Dermis microvascular lymphatic vessel endothelial cell (primary cell): ENCODE results near the gene RNF217. TPM values are rescaled to one million over a fixed set of nuclear protein-coding genes. Genes with fewer than 3 reads are reported as not detected.

Experiments
- DNase-seq, 2 donors: peaks; one replicate each; pipeline versions ENCODE4 v3.0.0 to v3.0.0-alpha.2; 2010; ENCODE audit warnings: low read depth in 2 of 2
- total RNA-seq: library from RNA; depleted of rRNA; stranded (reverse); fragments of >200 nt; gene quantifications from 2 replicates; pipeline ENCODE4 v1.2.1, GENCODE V29; 2014

Gene RNF217
- total RNA-seq, 1 donor from 2014 or later: 10.4 TPM

- no peak for DNase-seq
Measured at GRCh38 chr6:124987999-124988591, 25.9 kb downstream of the RNF217 start.

DNA sequence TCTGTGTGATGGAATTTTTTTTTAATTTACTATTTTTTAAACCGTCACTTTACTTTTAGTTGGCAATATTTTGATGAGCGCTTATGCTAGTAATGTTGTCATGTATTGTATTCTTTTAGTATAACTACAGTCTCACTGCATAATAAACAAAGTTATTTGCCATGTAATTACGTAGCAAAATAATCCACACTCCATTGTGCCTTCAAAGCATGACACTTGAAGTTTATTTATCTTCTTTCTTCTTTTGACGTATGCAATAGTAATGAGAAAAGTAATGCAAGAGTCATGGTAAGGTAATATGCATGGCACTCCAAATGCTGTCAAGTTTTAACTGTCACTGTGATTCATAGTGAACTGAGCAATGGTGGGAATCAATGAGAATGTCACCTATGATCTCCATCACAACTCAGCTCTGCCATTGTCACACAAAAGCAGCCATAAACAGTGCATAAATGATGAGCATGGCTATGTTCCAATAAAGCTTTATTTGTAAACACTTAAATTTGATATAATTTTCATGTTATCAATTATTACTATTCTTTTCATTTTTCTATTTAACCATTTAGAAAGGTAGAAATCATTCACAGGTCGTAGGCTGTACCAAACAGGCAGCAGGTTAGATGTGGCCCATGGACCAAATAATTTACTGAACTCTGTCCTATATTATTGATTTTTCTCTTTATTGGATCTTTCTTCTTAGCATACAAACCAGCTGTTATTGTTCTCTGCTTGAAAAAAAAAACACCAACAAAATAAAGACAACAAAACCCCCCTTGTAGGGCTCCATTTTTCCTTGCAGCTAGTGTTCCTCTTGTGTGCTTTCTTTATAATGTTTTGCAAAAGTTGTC lies 27.1 kb downstream of the RNF217 start:
- no peak for DNase-seq

DNA sequence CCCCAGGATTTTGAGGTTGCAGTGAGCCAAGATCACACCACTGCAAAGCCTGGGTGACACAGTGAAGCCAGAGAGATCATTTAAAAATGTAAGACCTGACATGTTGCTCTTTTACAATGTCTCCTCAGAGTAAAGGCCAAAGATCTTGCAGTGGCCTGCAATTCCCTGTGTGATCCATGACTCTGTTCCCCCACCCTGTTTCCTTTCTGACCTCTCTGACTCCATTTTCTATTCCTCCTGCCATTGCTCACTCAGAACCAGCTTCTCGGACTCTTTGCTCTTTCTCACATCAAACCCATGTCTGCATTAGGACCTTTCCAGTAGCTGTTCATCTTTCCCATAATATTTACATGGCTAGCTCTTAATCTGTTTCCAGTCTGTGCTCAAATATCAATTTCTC lies 28.8 kb downstream of the RNF217 start:
- DNase-seq: no peak

DNA sequence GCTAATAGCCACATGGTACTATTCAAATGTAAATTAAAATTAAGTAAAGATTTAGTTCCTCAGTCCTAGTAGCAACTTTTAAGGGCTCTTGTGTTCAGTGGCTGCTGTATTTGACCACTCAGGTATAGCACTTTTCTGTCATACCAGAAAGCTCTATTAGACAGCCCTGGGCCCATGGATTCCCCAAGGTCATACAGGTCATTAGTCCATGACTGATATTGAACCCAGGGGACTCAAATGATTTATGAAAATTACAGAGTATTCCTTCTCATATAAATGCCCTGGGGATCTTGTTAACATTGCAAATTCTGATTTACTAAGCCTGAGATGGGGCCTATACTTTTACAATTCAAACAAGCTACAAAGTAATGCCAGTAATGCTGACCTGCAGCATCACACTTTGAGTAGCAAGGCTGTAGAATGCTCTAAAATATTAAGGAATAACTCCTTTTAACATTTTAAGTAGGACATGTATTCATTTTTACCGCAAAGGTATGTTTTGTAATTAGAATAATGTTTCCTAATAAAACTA lies 29.6 kb downstream of the RNF217 start:
- DNase-seq: no peak

DNA sequence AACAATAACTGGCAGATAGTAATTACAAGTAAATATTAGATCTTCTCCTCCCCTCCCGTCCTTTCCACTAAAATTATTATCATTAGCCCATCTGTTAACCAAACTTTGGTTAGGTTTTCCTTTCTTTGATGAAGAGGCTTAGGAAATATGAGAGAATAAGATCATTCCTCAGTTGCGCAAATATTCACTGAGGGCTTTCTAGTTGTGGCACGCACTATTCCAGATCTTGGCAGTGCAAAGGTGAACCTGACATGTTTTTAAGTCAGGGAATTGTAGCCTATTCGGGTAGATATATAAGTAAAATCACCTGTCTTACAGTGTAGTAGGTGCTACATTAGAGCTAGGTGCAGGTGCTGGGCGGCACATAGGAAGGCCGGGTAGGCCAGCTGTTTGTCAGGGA lies 31.1 kb downstream of the RNF217 start:
- DNase-seq: no peak

DNA sequence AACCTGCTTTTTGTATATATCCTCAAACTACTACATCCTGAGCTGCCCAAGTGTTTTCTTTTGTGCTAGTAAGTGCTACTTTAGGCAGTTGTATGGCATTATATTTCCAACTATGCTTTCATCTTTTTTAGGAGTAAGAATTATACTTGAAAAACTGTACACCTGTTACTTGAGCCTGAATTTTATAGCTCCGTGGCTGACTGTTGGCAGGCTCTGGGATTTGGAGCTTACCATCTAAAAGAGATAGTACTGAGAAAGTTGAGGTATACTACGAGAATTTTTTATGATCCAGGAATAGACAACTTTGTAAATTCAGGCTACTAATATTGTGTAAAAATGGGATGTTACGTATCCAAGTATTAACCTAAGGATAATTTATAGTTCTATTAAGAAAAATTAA lies 32.4 kb downstream of the RNF217 start:
- no peak for DNase-seq

- peak; percentile 21 for DNase-seq
Measured at GRCh38 chr6:124995131-124995530, 32.9 kb downstream of the RNF217 start.

GRCh38 chr6:124995645-124996325 lies 33.5 kb downstream of the RNF217 start:
- no peak for DNase-seq

DNA sequence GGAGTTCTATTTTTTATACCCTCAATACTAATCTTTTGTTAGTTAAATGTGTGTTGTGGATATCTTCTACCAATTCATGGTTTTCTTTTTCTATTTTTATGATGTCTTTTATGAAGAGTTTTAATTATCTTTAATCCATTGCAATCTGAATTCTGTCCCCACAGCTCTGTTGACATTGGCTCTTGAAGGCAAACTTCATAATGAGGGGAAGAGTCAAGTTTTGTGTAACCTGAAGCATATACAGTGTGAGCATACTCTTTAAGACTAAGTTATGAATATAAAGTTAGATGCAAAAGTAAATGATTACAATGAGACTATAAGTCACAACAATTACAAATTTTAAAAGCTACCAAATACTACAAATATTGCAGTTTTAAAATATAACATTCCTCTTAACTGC lies 34.2 kb downstream of the RNF217 start:
- DNase-seq: no peak

GRCh38 chr6:124997196-124997875 lies 35.1 kb downstream of the RNF217 start:
- DNase-seq: no peak

DNA sequence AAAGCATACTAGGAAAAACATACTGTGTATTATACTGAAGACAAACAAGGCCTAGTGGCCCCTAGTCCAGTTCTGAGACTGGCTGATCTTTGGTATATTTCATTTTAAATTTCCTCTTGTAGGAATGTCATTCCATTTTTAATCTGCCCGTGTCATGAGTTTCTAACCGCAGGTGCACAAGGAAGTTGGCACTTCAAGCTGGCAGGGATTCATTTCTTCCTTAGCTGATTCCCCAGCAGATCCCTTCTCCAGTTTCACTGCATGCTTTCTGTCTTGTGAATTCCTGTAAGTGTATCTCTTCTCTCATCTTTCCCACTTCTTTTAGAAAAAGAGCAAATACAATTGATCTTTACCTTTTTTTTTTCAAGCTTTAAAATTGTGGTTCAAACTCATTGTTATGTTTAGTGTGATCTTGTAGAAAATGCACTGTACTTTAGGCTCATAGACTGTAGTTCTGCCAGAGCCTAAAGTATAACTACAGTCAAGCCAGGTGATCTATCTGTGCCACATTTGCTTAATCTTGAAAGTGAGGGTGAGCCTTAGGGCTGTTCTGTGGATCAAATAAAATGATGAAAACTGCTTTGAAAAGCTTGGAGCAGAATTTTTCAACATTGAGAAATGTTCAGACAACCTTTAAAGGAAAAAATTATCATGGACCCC lies 37.0 kb downstream of the RNF217 start:
- DNase-seq: peak in 1 of 2 donors; percentile 8

DNA sequence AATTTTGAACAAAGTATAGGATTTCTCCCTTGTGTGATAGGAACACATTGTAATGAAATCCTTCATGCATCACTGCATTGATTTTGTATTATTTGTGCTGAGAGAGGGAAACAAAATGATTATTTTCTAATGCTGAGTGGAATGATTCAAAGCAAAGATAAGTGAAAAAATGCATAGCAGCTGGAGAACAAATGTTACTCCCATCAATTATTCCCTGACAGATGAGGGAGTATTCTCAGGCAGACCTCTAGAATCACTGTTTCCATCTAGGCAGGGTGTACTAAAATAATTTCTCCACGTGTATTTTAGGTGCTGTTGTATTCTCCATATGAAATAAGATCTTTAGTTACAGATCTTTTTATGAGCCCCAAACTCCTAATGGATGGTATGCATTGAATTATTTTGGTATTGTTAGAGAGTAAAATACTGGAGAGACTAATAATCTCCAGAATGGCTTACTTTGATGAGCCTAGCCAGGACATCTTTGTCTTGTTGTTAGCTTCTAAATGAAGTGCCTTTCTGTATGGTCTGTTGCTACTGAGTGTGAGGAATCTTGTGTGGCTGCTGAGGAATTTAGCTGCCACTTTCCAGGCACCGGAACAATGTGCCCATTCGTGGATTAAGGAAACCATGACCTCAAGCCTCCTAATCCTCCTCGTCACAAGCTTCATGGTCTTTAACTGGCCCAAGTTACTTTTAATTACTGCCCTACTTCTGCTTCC lies 39.6 kb downstream of the RNF217 start:
- DNase-seq: peak in 1 of 2 donors; percentile 49

GRCh38 chr6:125002406-125002741 lies 40.1 kb downstream of the RNF217 start:
- DNase-seq: peak in 1 of 2 donors; percentile 16

GRCh38 chr6:125003070-125003469 lies 40.8 kb downstream of the RNF217 start:
- no peak for DNase-seq

DNA sequence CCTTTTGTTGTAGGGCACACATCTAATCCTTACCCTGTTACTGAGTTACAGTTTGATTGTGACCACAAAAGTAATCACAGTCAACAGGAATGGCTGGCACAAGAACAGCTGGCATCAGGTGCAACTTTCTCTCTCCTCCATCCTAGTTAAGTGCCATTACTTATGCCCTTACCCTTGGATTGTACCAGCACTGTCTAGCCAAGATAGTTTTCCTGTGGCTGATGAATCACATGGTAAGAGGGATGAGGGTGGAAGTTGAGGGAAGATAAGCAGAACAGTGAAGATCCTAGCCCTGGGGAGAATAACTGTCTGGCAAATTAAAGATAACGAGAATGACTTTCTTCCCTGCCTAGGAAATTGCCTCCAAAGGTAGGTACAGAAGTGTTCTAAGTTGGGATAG lies 42.0 kb downstream of the RNF217 start:
- DNase-seq: no peak

DNA sequence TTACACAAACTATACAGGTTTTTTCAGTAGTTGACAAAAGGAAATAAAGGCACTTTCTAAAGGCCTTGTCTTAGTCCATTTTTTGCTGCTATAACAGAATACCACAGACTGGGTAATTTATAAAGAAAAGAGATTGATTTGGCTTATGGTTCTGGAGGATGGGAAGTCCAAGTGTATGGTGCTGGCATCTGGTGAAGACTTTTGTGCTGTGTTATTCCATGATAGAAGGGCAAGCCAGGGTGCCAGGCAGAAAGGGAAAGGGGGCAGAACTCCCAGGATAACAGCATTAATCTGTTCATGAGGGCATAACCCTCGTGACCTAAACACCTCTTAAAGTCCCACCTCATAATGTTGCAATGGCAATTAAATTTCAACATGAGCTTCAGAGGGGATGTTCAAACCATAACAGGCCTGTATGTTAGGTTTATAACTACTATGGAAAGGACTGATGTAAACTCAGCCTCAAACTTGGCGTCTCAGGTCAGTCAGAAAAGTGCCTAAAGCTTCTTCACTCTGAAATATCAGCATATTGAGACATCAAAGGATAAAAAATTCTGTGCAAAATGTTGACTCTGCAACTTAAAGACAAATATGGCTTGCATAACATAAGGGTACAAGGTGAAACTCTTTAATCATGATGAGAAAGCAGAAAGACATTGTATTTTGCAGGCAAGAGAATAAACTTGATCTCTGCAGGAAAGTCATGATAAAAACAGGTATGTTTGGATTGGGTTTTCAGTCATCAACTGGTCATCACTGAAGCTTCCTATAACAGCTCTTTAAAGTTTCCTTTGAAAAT lies 42.8 kb downstream of the RNF217 start:
- DNase-seq: no peak

- DNase-seq: no peak
Measured at GRCh38 chr6:125008261-125008703, 46.0 kb downstream of the RNF217 start.

- no peak for DNase-seq
Measured at GRCh38 chr6:125008957-125009356, 46.7 kb downstream of the RNF217 start.

DNA sequence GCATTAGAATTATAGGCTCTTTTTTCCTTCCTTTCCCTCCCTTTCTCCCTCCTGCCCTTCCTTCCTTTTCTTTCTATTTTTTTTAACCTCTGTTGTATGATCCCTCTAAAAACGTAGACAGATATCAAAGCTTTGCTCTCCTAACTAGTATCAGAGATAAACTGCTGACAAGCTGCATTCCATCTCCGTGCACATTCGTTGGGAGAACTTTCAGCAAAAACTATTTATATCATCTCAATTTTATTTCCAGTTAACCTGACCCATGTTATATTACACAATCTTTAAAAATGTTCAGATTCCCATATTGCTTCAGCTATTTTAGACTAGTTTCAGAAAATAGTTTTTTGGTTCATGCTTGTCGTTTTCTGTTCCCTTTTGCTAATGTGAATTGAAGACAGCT lies 47.3 kb downstream of the RNF217 start:
- DNase-seq: peak; percentile 8 to 79
